HCT116 (cell line): ENCODE results near the gene PPP3R1. TPM values are rescaled to one million over a fixed set of nuclear protein-coding genes. Genes with fewer than 3 reads are reported as not detected.

ENCODE experiments used
- ATAC-seq: fragments of 200-7000 bp; cut with Tn5 transposase; 2 replicates; pipeline ENCODE4 v1.9.1; 2020; ENCODE audit warnings: mild to moderate bottlenecking, moderate library complexity
- BruUV-seq: library from RNA; stranded (reverse); fragments of 400-500 nt; replicated peaks from 2 replicates; lab custom pipeline; 2021; lab: Mats Ljungman, UMichigan
- CTCF ChIA-PET: fragments of 300-600 bp; sonication (Branson Sonifier 250); formaldehyde crosslinking; loops from one replicate; lab custom pipeline; 2021; ENCODE audit warnings: antibody characterized with exemption; lab: Charles Lee
- POLR2A ChIA-PET: fragments of 300-600, 350-600 bp; sonication (Branson Sonifier 250); formaldehyde crosslinking; loops from one replicate; lab custom pipeline; 2021; ENCODE audit warnings: antibody characterized with exemption; lab: Charles Lee
- RAD21 ChIA-PET, 2 experiments: fragments of 300-600 bp; sonication (Branson Sonifier 250); formaldehyde crosslinking; loops; one replicate each; lab custom pipeline; 2023; ENCODE audit warnings: low total read pairs in 2 of 2; ENCODE audit not compliant: uncharacterized antibody in 2 of 2, unreplicated experiment in 2 of 2, low non-redundant PET in 1 of 2; lab: Charles Lee
- DNase-seq: peaks from one replicate; pipeline ENCODE4 v3.0.0-alpha.2; 2010; ENCODE audit warnings: low read depth, low spot score
- H2AFZ ChIP-seq: fragments of 200-600 bp; shearing (Covaris generic), sonication (generic); 2 replicates; pipeline ENCODE4 v1.6.1; 2017; ENCODE audit warnings: low read depth, mixed run types, mixed read lengths, antibody characterized with exemption, low read length; ENCODE audit not compliant: poor library complexity, severe bottlenecking
- H3K27ac ChIP-seq: 2 replicates; pipeline ENCODE4 v1.5.1; 2012; ENCODE audit warnings: low read depth, low read length
- H3K27me3 ChIP-seq: fragments of 200-600 bp; sonication (generic); 2 replicates; pipeline ENCODE4 v1.6.1; 2016; ENCODE audit warnings: mixed run types, low read length, mixed read lengths; ENCODE audit not compliant: insufficient read depth
- H3K36me3 ChIP-seq, 2 experiments: fragments of 200-500 bp in 1 of 2; fragments of 200-600 bp in 1 of 2; sonication (Bioruptor generic) in 1 of 2; sonication (generic) in 1 of 2; 2 replicates each; pipeline versions ENCODE4 v1.5.1 to v1.6.1; 2014 to 2016; ENCODE audit warnings: low read length in 2 of 2, inconsistent platforms in 1 of 2, mixed read lengths in 1 of 2, mixed run types in 1 of 2; ENCODE audit not compliant: insufficient read depth in 2 of 2, control insufficient read depth in 1 of 2
- H3K4me1 ChIP-seq, 2 experiments: fragments of 200-600 bp in 1 of 2; sonication (generic) in 1 of 2; 2 replicates each; pipeline versions ENCODE4 v1.5.1 to v1.6.1; 2012 to 2017; ENCODE audit warnings: low read length in 2 of 2, inconsistent platforms in 1 of 2, mild to moderate bottlenecking in 1 of 2, mixed read lengths in 1 of 2, mixed run types in 1 of 2, moderate library complexity in 1 of 2; ENCODE audit not compliant: insufficient read depth in 2 of 2, control insufficient read depth in 1 of 2
- H3K4me2 ChIP-seq: fragments of 200-600 bp; sonication (generic); 2 replicates; pipeline ENCODE4 v1.6.1; 2017; ENCODE audit warnings: mixed run types, low read length, mixed read lengths
- H3K4me3 ChIP-seq, 2 experiments: fragments of 200-600 bp in 1 of 2; sonication (generic) in 1 of 2; replicated peaks in 1 of 2; 2 replicates each; pipeline ENCODE4 v1.5.1; 2011 to 2016; ENCODE audit warnings: low read length in 2 of 2, control low read depth in 1 of 2, low read depth in 1 of 2, mild to moderate bottlenecking in 1 of 2, mixed read lengths in 1 of 2, mixed run types in 1 of 2
- H3K79me2 ChIP-seq: fragments of 200-600 bp; sonication (generic); 2 replicates; pipeline ENCODE4 v1.6.1; 2017; ENCODE audit warnings: mild to moderate bottlenecking, mixed run types, low read length, moderate library complexity, mixed read lengths; ENCODE audit not compliant: insufficient read depth
- H3K9ac ChIP-seq: fragments of 200-600 bp; sonication (generic); 2 replicates; pipeline ENCODE4 v1.6.1; 2016; ENCODE audit warnings: low read length, mixed read lengths
- H3K9me2 ChIP-seq: fragments of 200-600 bp; sonication (generic), shearing (Covaris generic); 2 replicates; pipeline ENCODE4 v1.6.1; 2017; ENCODE audit warnings: mixed run types, mild to moderate bottlenecking, moderate library complexity; ENCODE audit not compliant: insufficient read depth
- H3K9me3 ChIP-seq, 2 experiments: fragments of 200-500 bp in 1 of 2; fragments of 200-600 bp in 1 of 2; sonication (Bioruptor generic) in 1 of 2; sonication (generic) in 1 of 2; 2 replicates each; pipeline ENCODE4 v1.6.1; 2014 to 2017; ENCODE audit warnings: low read length in 2 of 2, mixed read lengths in 2 of 2, inconsistent platforms in 1 of 2, low read depth in 1 of 2, mild to moderate bottlenecking in 1 of 2, mixed run types in 1 of 2, moderate library complexity in 1 of 2; ENCODE audit not compliant: control insufficient read depth in 1 of 2, insufficient read depth in 1 of 2
- H4K20me1 ChIP-seq: fragments of 200-600 bp; sonication (generic), shearing (Covaris generic); 2 replicates; pipeline ENCODE4 v1.6.1; 2017; ENCODE audit warnings: mixed run types, mild to moderate bottlenecking, moderate library complexity; ENCODE audit not compliant: insufficient read depth
- CEBPB ChIP-seq: IDR thresholded peaks from 2 replicates; pipeline ENCODE4 v1.6.1; 2012; ENCODE audit warnings: low read depth
- ELF1 ChIP-seq: IDR thresholded peaks from 2 replicates; pipeline ENCODE4 v1.6.1; 2012; ENCODE audit warnings: low read depth, borderline replicate concordance
- EZH2phosphoT487 ChIP-seq: fragments of 200-600 bp; IDR thresholded peaks from 2 replicates; pipeline ENCODE4 v1.6.1; 2018; ENCODE audit warnings: antibody characterized with exemption, borderline replicate concordance
- POLR2A ChIP-seq: IDR thresholded peaks from 2 replicates; pipeline ENCODE4 v1.7.0; 2011; ENCODE audit warnings: borderline replicate concordance; ENCODE audit not compliant: insufficient read depth, insufficient read length; ENCODE audit errors: extremely low read depth
- RAD21 ChIP-seq: IDR thresholded peaks from 2 replicates; pipeline ENCODE4 v1.6.1; 2012; ENCODE audit warnings: low read depth, mild to moderate bottlenecking
- SIN3A ChIP-seq: IDR thresholded peaks from 2 replicates; pipeline ENCODE4 v1.6.1; 2012; ENCODE audit warnings: low read depth
- SP1 ChIP-seq: IDR thresholded peaks from 2 replicates; pipeline ENCODE4 v1.6.1; 2012; ENCODE audit warnings: low read depth
- SRF ChIP-seq: IDR thresholded peaks from 2 replicates; pipeline ENCODE4 v1.6.1; 2012; ENCODE audit warnings: low read depth
- TCF7L2 ChIP-seq: IDR thresholded peaks from 2 replicates; pipeline ENCODE4 v1.7.0; 2011; ENCODE audit warnings: borderline replicate concordance, inconsistent platforms; ENCODE audit not compliant: insufficient read depth, insufficient read length; ENCODE audit errors: extremely low read depth
- intact Hi-C: fragments of 100-400 bp; cut with micrococcal nuclease; formaldehyde crosslinking; loops from 2 replicates; pipeline ENCODE4 v1.10.0; 2022
- total RNA-seq: library from RNA; stranded (reverse); gene quantifications from one replicate; pipeline ENCODE4 v1.2.1, GENCODE V29; 2021; ENCODE audit not compliant: unreplicated experiment
- TF ChIP-seq, protein P1 (sequence below): IDR thresholded peaks from 2 replicates; pipeline ENCODE4 v1.6.1; 2012
- TF ChIP-seq, protein P2 (sequence below), 3 experiments: fragments of 200-600 bp in 1 of 3; sonication (generic) in 1 of 3; IDR thresholded peaks in 2 of 3; conservative IDR thresholded peaks in 1 of 3; 2 replicates each; pipeline ENCODE4 v1.5.1; 2012 to 2017; ENCODE audit warnings: low read depth in 2 of 3, low read length in 2 of 3, antibody characterized with exemption in 1 of 3, borderline replicate concordance in 1 of 3, control low read depth in 1 of 3, mild to moderate bottlenecking in 1 of 3, mixed read lengths in 1 of 3, mixed run types in 1 of 3, moderate library complexity in 1 of 3; ENCODE audit not compliant: insufficient read depth in 1 of 3

Gene PPP3R1
- total RNA-seq, 1 experiment from 2014 or later = 69.9 TPM

DNA sequence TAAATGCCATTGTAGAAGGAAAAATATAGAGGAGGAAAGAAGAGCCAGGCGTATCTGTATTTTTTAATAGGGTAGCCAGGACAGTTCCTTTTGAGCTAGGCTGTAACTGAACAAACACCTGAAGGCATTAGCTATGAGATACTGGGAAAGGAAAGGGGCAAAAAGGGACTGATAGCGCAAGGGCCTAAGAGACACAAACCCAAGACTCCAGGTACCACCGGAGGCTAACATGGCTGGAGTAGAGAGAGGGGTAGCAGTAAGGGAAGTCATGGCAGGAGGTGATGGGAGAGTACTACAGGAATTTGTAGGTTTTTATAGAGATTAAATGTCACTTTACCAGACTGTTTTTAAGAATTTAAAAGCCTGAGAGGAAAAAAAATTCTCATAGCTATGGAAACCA lies 73.9 kb downstream of the PPP3R1 start (continued):
- TF ChIP-seq, protein P1, sequence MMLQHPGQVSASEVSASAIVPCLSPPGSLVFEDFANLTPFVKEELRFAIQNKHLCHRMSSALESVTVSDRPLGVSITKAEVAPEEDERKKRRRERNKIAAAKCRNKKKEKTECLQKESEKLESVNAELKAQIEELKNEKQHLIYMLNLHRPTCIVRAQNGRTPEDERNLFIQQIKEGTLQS = no peak
- TF ChIP-seq ELF1 (no peak), SRF (no peak), RAD21 (no peak), SP1 (no peak), TCF7L2 (no peak), CEBPB (no peak), SIN3A (no peak), POLR2A (no peak)
- TF ChIP-seq, protein P2, sequence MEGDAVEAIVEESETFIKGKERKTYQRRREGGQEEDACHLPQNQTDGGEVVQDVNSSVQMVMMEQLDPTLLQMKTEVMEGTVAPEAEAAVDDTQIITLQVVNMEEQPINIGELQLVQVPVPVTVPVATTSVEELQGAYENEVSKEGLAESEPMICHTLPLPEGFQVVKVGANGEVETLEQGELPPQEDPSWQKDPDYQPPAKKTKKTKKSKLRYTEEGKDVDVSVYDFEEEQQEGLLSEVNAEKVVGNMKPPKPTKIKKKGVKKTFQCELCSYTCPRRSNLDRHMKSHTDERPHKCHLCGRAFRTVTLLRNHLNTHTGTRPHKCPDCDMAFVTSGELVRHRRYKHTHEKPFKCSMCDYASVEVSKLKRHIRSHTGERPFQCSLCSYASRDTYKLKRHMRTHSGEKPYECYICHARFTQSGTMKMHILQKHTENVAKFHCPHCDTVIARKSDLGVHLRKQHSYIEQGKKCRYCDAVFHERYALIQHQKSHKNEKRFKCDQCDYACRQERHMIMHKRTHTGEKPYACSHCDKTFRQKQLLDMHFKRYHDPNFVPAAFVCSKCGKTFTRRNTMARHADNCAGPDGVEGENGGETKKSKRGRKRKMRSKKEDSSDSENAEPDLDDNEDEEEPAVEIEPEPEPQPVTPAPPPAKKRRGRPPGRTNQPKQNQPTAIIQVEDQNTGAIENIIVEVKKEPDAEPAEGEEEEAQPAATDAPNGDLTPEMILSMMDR (IDR thresholded peaks at IDR 0.05 in 2 of 3, conservative IDR thresholded peaks at IDR 0.05 in 1 of 3; ENCODE audit: borderline replicate concordance in 1 of 3, insufficient read depth in 1 of 3, low read depth in 2 of 3, low read length in 2 of 3) = no peak
- TF ChIP-seq, all 23 proteins: peak for 0

GRCh38 chr2:68177541-68177940 lies 74.8 kb downstream of the PPP3R1 start:
- no peak for TF ChIP-seq EZH2phosphoT487

More at GRCh38 chr2:68177541-68177940, 74.8 kb downstream of the PPP3R1 start:
- no peak overlapping the region for H3K4me2 ChIP-seq
- CTCF ChIA-PET = interaction anchor here (1.5 kb wide), 1 partner anchor 9 kb away, joined by 5 read pairs; no protein-coding TSS in a partner anchor
- no peaks in the 10 kb centered on the region for H3K9me2 ChIP-seq
- peaks cover 20% of the 10 kb centered on the region for H3K79me2 ChIP-seq
- no peak overlapping the region for H3K9ac ChIP-seq
- POLR2A ChIA-PET = no interaction called here
- RAD21 ChIA-PET = no interaction called here
- no peak overlapping the region for H2AFZ ChIP-seq
- H4K20me1 ChIP-seq = peaks cover 3% of the 10 kb centered on the region; the same call in 1 of the 2 replicates
- H3K36me3 ChIP-seq = peaks cover 15 to 27% of the 10 kb centered on the region in 2 experiments; a peak in 3 of 4 replicates
- no peak overlapping the region for H3K27ac ChIP-seq
- intact Hi-C loops = no loop called here
- H3K27me3 ChIP-seq = no peaks in the 10 kb centered on the region
- DNase-seq (no peak), ATAC-seq (no peak)
- H3K4me3 ChIP-seq = no peak overlapping the region
- no TSS peak for BruUV-seq
- no peaks in the 10 kb centered on the region for H3K9me3 ChIP-seq
- no peaks in the 10 kb centered on the region for H3K4me1 ChIP-seq
